ENCODE measurements around the gene PCSK1.

- no peak for TF ChIP-seq POLR2A (IDR thresholded peaks at IDR 0.05; ENCODE audit: low read length)
- no peak for TF ChIP-seq E2F6 (IDR thresholded peaks at IDR 0.05; ENCODE audit: borderline replicate concordance, low read depth)
- TF ChIP-seq CEBPB (IDR thresholded peaks at IDR 0.05) = no peak
- TF ChIP-seq CTCF (IDR thresholded peaks at IDR 0.05) = no peak
- TF ChIP-seq MAZ (IDR thresholded peaks at IDR 0.05; ENCODE audit: borderline replicate concordance, low read depth, low read length) = no peak
- no peak for TF ChIP-seq CBX2 (IDR thresholded peaks at IDR 0.05; ENCODE audit: borderline replicate concordance, low read depth)
- TF ChIP-seq JUN (IDR thresholded peaks at IDR 0.05) = no peak
- TF ChIP-seq USF2 (IDR thresholded peaks at IDR 0.05) = no peak
- no peak for TF ChIP-seq CHD2 (IDR thresholded peaks at IDR 0.05; ENCODE audit: low read length, partially characterized antibody)
- no peak for TF ChIP-seq MAFK (IDR thresholded peaks at IDR 0.05; ENCODE audit: partially characterized antibody)
- no peak for TF ChIP-seq KDM5A (IDR thresholded peaks at IDR 0.05)
- TF ChIP-seq ELK1 (IDR thresholded peaks at IDR 0.05; ENCODE audit: low read depth, low read length) = no peak
Observed at GRCh38 chr5:96433066-96433447, at the start of gene PCSK1.
